B cell (primary cell): ENCODE measurements around the gene MRPL34. TPM values are rescaled to one million over a fixed set of nuclear protein-coding genes. Genes with fewer than 3 reads are reported as not detected.

ENCODE experiments used
- ATAC-seq: fragments of 200-7000 bp; cut with Tn5 transposase; one replicate; pipeline ENCODE4 v1.10.0; 2021; ENCODE audit warnings: low read depth, mild to moderate bottlenecking, moderate number of reproducible peaks, moderate library complexity
- CTCF ChIA-PET: fragments of 350-600 bp; sonication (Branson Sonifier 250); formaldehyde crosslinking; loops from one replicate; lab custom pipeline; 2021; ENCODE audit warnings: antibody characterized with exemption, inconsistent platforms; lab: Charles Lee
- POLR2A ChIA-PET: fragments of 350-600 bp; sonication (Branson Sonifier 250); formaldehyde crosslinking; loops from one replicate; lab custom pipeline; 2021; ENCODE audit warnings: antibody characterized with exemption; lab: Charles Lee
- DNase-seq: peaks from one replicate; pipeline ENCODE4 v3.0.0; 2013
- H2AFZ ChIP-seq: 2 replicates; pipeline ENCODE4 v1.6.1; 2012; ENCODE audit warnings: mild to moderate bottlenecking, low read depth, low read length; ENCODE audit not compliant: insufficient read depth, poor library complexity, severe bottlenecking
- H3K27ac ChIP-seq, 2 donors: 1 replicate in 1 of 2; 2 replicates in 1 of 2; pipeline ENCODE4 v1.5.1; 2012 to 2013; ENCODE audit warnings: low read length in 2 of 2, mild to moderate bottlenecking in 2 of 2, moderate library complexity in 1 of 2
- H3K27me3 ChIP-seq, 4 experiments: fragments of 200-600 bp in 1 of 4; sonication (generic) in 1 of 4; replicated peaks in 1 of 4; 1 replicate in 2 of 4; 2 replicates in 2 of 4; pipeline versions ENCODE4 v1.6.1 to v1.7.0; 2013 to 2016; ENCODE audit warnings: low read length in 3 of 4, mild to moderate bottlenecking in 2 of 4, mixed read lengths in 1 of 4, moderate library complexity in 1 of 4; ENCODE audit not compliant: insufficient read depth in 4 of 4, control insufficient read depth in 3 of 4; ENCODE audit errors: control extremely low read depth in 1 of 4
- H3K36me3 ChIP-seq, 2 experiments: replicated peaks in 1 of 2; 1 replicate in 1 of 2; 2 replicates in 1 of 2; pipeline versions ENCODE4 v1.6.1 to v1.7.1; 2013; ENCODE audit warnings: low read length in 1 of 2; ENCODE audit not compliant: insufficient read depth in 2 of 2, control insufficient read depth in 1 of 2; ENCODE audit errors: control extremely low read depth in 1 of 2, extremely low read depth in 1 of 2
- H3K4me1 ChIP-seq, 2 donors: fragments of 200-600 bp in 1 of 2; sonication (generic) in 1 of 2; 1 replicate in 1 of 2; 2 replicates in 1 of 2; pipeline versions ENCODE4 v1.5.1 to v1.6.1; 2013 to 2017; ENCODE audit warnings: low read length in 2 of 2; ENCODE audit not compliant: control insufficient read depth in 2 of 2, insufficient read depth in 2 of 2
- H3K4me2 ChIP-seq: replicated peaks from 2 replicates; pipeline ENCODE3; 2012; ENCODE audit warnings: mild to moderate bottlenecking, low read depth, low read length; ENCODE audit not compliant: poor library complexity, severe bottlenecking
- H3K4me3 ChIP-seq, 5 experiments: fragments of 200-600 bp in 1 of 5; sonication (generic) in 1 of 5; 1 replicate in 3 of 5; 2 replicates in 2 of 5; pipeline versions ENCODE4 v1.5.1 to v1.7.0; 2011 to 2016; ENCODE audit warnings: low read length in 4 of 5, mild to moderate bottlenecking in 4 of 5, low read depth in 2 of 5, control low read depth in 1 of 5, moderate library complexity in 1 of 5; ENCODE audit not compliant: insufficient read depth in 1 of 5; ENCODE audit errors: control extremely low read depth in 1 of 5, extremely low read depth in 1 of 5
- H3K79me2 ChIP-seq: fragments of 200-600 bp; sonication (generic); one replicate; pipeline ENCODE4 v1.6.0; 2016; ENCODE audit warnings: low read length; ENCODE audit not compliant: control insufficient read depth, insufficient read depth
- H3K9ac ChIP-seq: fragments of 200-600 bp; sonication (generic); 2 replicates; pipeline ENCODE4 v1.6.1; 2017; ENCODE audit warnings: mild to moderate bottlenecking, low read length, moderate library complexity
- H3K9me3 ChIP-seq, 3 donors: one replicate each; pipeline versions ENCODE4 v1.6.1 to v1.7.1; 2013; ENCODE audit warnings: low read length in 2 of 3; ENCODE audit not compliant: control insufficient read depth in 2 of 3, insufficient read depth in 1 of 3; ENCODE audit errors: control extremely low read depth in 1 of 3
- H4K20me1 ChIP-seq: 2 replicates; pipeline ENCODE4 v1.6.0; 2012; ENCODE audit warnings: mild to moderate bottlenecking, low read length; ENCODE audit not compliant: insufficient read depth, control insufficient read depth, poor library complexity, severe bottlenecking
- H3K27ac Mint-ChIP-seq: one replicate; pipeline ENCODE4 v1.8.0; 2021; ENCODE audit warnings: mixed read lengths
- H3K27me3 Mint-ChIP-seq: one replicate; pipeline ENCODE4 v1.8.0; 2021; ENCODE audit warnings: mixed read lengths
- H3K4me1 Mint-ChIP-seq: one replicate; pipeline ENCODE4 v1.8.0; 2021; ENCODE audit warnings: mixed read lengths
- H3K4me3 Mint-ChIP-seq: one replicate; pipeline ENCODE4 v1.8.0; 2021; ENCODE audit warnings: mixed read lengths
- H3K9me3 Mint-ChIP-seq: one replicate; pipeline ENCODE4 v1.8.0; 2022; ENCODE audit warnings: mixed read lengths; ENCODE audit not compliant: insufficient read depth
- CTCF ChIP-seq: fragments of 200-600 bp; IDR thresholded peaks from one replicate; pipeline ENCODE4 v1.8.0; 2022; ENCODE audit warnings: antibody characterized with exemption, mild to moderate bottlenecking
- EZH2 ChIP-seq: IDR thresholded peaks from 2 replicates; pipeline ENCODE4 v1.6.1; 2012; ENCODE audit warnings: borderline replicate concordance, low read depth, mild to moderate bottlenecking, moderate library complexity, low read length; ENCODE audit not compliant: insufficient read depth, poor library complexity, severe bottlenecking
- WGBS: methylation state at CpG from one replicate; pipeline ENCODE4 v1.1.5; 2013; ENCODE audit warnings: missing lambda C conversion rate; ENCODE audit not compliant: insufficient coverage; 5-methylcytosine and 5-hydroxymethylcytosine counted together
- intact Hi-C: fragments of 100-400 bp; cut with micrococcal nuclease; formaldehyde crosslinking; loops from one replicate; pipeline ENCODE4 v1.10.0; 2022
- polyA plus RNA-seq: library from polyadenylated mRNA; depleted of rRNA; stranded (reverse); fragments of >200 nt; gene quantifications from 2 replicates; pipeline ENCODE4 v1.2.3, GENCODE V29; 2012
- total RNA-seq, 2 donors: library from RNA; stranded (reverse); fragments of 120-200 nt in 1 of 2; gene quantifications; 1 replicate in 1 of 2; 2 replicates in 1 of 2; pipeline versions ENCODE4 v1.2.3 to v1.2.4, GENCODE V29; 2013 to 2022

The MRPL34 gene
- total and polyA plus RNA-seq, 2 donors (not counting 1 experiment from before 2014, with no cell fraction given), result 16.5 to 45.7 TPM

GRCh38 chr19:17346109-17346671, 40.5 kb downstream of the MRPL34 start:
- peaks cover 26% of the 10 kb centered on the region for H3K27me3 Mint-ChIP-seq
- no peak overlapping the region for H3K27ac Mint-ChIP-seq
- WGBS, result 19% methylated on average over 22 of the region's 24 CpGs
- Histone ChIP-seq H2AFZ (no peak overlapping the region), H3K4me2 (peak overlapping the region; percentile 42), H3K4me3 (no peak overlapping the region), H3K27me3 (peaks cover 0 to 32% (median 12%) of the 10 kb centered on the region in 4 experiments), H3K4me1 (peaks cover 5 to 6% of the 10 kb centered on the region in 2 donors), H3K79me2 (no peaks in the 10 kb centered on the region), H3K9ac (no peak overlapping the region), H4K20me1 (no peaks in the 10 kb centered on the region), H3K27ac (no peak overlapping the region), H3K9me3 (no peaks in the 10 kb centered on the region), H3K36me3 (no peaks in the 10 kb centered on the region)
- ChIA-PET CTCF (interaction anchor here (0.7 to 8.2 kb wide), 12 partner anchors 10 to 122 kb away, joined by 3 to 109 read pairs (median 4); partner anchors contain the start of gene ANO8), POLR2A (no interaction called here)
- TF ChIP-seq EZH2 (no peak), CTCF (peak; percentile 93)
- intact Hi-C loops, result loop anchor here (1.0 kb wide), 3 partner anchors 40 to 120 kb away; no protein-coding TSS in a partner anchor
- ATAC-seq (peak; percentile 98), DNase-seq (peak; percentile 84)
- H3K9me3 Mint-ChIP-seq, result no peaks in the 10 kb centered on the region
- peaks cover 6% of the 10 kb centered on the region for H3K4me1 Mint-ChIP-seq
- H3K4me3 Mint-ChIP-seq, result no peak overlapping the region

- ATAC-seq (no peak), DNase-seq (no peak)
- Histone ChIP-seq H3K4me1 (peaks cover 5 to 6% of the 10 kb centered on the region in 2 donors), H3K9me3 (no peaks in the 10 kb centered on the region), H3K79me2 (no peaks in the 10 kb centered on the region), H3K27me3 (peaks cover 0 to 42% (median 15%) of the 10 kb centered on the region in 4 experiments), H3K9ac (no peak overlapping the region), H3K27ac (no peak overlapping the region), H3K4me2 (no peak overlapping the region), H3K36me3 (no peaks in the 10 kb centered on the region), H3K4me3 (no peak overlapping the region), H2AFZ (no peak overlapping the region), H4K20me1 (no peaks in the 10 kb centered on the region)
- peaks cover 6% of the 10 kb centered on the region for H3K4me1 Mint-ChIP-seq
- 60% methylated on average over 1 of the region's 6 CpGs for WGBS
- H3K27me3 Mint-ChIP-seq, result peaks cover 34% of the 10 kb centered on the region
- intact Hi-C loops, result no loop called here
- TF ChIP-seq CTCF (no peak), EZH2 (no peak)
- CTCF ChIA-PET, result interaction anchor here (0.7 to 8.2 kb wide), 9 partner anchors 11 to 119 kb away, joined by 3 to 109 read pairs (median 4); partner anchors contain the start of gene DDA1
- no peaks in the 10 kb centered on the region for H3K9me3 Mint-ChIP-seq
- H3K27ac Mint-ChIP-seq, result no peak overlapping the region
- POLR2A ChIA-PET, result interaction anchor here (0.5 kb wide), 1 partner anchor 36 kb away, joined by 4 read pairs; no protein-coding TSS in a partner anchor
- no peak overlapping the region for H3K4me3 Mint-ChIP-seq
These were observed 41.7 kb downstream of the MRPL34 start for GRCh38 chr19:17347361-17347760.
